GM10847 (cell line): Measurements from ENCODE around the gene MMEL1.

Experiments
- POLR2A ChIP-seq: IDR thresholded peaks from 2 replicates; pipeline ENCODE4 v1.6.1; 2011; ENCODE audit not compliant: insufficient read length; ENCODE audit errors: extremely low read depth

Gene MMEL1

GRCh38 chr1:2546515-2547209 is 86.2 kb downstream of the MMEL1 start:
- TF ChIP-seq POLR2A = peak; percentile 40

- TF ChIP-seq POLR2A = peak; percentile 97
Observed at GRCh38 chr1:2545754-2546514, 86.9 kb downstream of the MMEL1 start.

- no peak for TF ChIP-seq POLR2A
Observed at GRCh38 chr1:2544875-2545640, 87.8 kb downstream of the MMEL1 start.

- no peak for TF ChIP-seq POLR2A
Observed at GRCh38 chr1:2544093-2544874, 88.5 kb downstream of the MMEL1 start.

- no peak for TF ChIP-seq POLR2A
Observed at GRCh38 chr1:2543543-2544092, 89.2 kb downstream of the MMEL1 start.

GRCh38 chr1:2542246-2542915 is 90.4 kb downstream of the MMEL1 start:
- TF ChIP-seq POLR2A = no peak

- TF ChIP-seq POLR2A = no peak
Observed at GRCh38 chr1:2541619-2542245, 91.1 kb downstream of the MMEL1 start.

GRCh38 chr1:2540816-2541492 is 91.9 kb downstream of the MMEL1 start:
- TF ChIP-seq POLR2A = no peak
